Measurements from ENCODE around the gene ERFE.

Gene ERFE

DNA sequence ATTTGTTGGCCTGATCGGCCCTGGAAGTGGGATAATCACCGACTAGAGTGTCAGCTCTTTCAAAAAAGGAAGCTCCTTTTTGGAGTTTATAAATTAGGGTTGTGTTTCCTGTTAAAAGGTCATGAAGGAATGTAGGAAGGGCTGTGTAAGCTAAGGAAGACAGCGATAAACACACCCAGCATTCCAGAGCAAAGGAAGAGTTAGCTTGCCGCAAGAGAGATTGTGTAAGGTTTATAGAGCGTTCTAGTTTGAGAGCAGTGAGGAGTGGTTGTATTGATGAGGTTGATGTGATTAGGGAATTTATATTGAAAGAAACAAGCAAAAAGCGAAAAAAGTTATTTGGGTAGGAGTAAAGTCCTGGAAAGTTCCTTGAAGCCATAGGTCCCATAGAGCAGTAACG, 48.2 kb downstream of the ERFE start:
- peaks cover 11% of the 10 kb centered on the region for H3K79me2 ChIP-seq (ENCODE audit: insufficient read depth, low read length)
- peaks cover 5% of the 10 kb centered on the region; the same call in 1 of the 2 replicates for H4K20me1 ChIP-seq (ENCODE audit: low read depth, low read length)
- H3K9me3 ChIP-seq (ENCODE audit: insufficient read depth, low read length): no peaks in the 10 kb centered on the region
- no peak overlapping the region for H3K4me2 ChIP-seq (ENCODE audit: low read depth, low read length, poor library complexity, severe bottlenecking)
- H3K36me3 ChIP-seq (ENCODE audit: low read length): no peaks in the 10 kb centered on the region
- H3K9ac ChIP-seq (ENCODE audit: low read length): no peak overlapping the region
- H3F3A ChIP-seq (ENCODE audit: insufficient read depth): no peaks in the 10 kb centered on the region
- no peak overlapping the region for H2AFZ ChIP-seq (ENCODE audit: low read depth, low read length, severe bottlenecking)
- H3K4me3 ChIP-seq (ENCODE audit: insufficient read depth, low read length, poor library complexity, severe bottlenecking): no peak overlapping the region
- no peak overlapping the region for H3K27ac ChIP-seq (ENCODE audit: low read depth, low read length)
- TF ChIP-seq EZH2phosphoT487 (conservative IDR thresholded peaks at IDR 0.05; ENCODE audit: low read length) (no peak), CTCF (IDR thresholded peaks at IDR 0.05; ENCODE audit: insufficient read depth, low read length, poor library complexity, severe bottlenecking) (no peak)
- H3K9me2 ChIP-seq (replicated peaks; ENCODE audit: insufficient read depth, low read length): no peaks in the 10 kb centered on the region
- H3K27me3 ChIP-seq (ENCODE audit: low read length): no peaks in the 10 kb centered on the region

- Histone ChIP-seq H2AFZ (ENCODE audit: low read depth, low read length, severe bottlenecking) (no peak overlapping the region), H3K4me3 (ENCODE audit: insufficient read depth, low read length, poor library complexity, severe bottlenecking) (no peak overlapping the region), H3K36me3 (ENCODE audit: low read length) (no peaks in the 10 kb centered on the region), H3K27ac (ENCODE audit: low read depth, low read length) (no peak overlapping the region), H3K9me3 (ENCODE audit: insufficient read depth, low read length) (no peaks in the 10 kb centered on the region), H3F3A (ENCODE audit: insufficient read depth) (no peaks in the 10 kb centered on the region), H3K4me2 (ENCODE audit: low read depth, low read length, poor library complexity, severe bottlenecking) (no peak overlapping the region), H3K79me2 (ENCODE audit: insufficient read depth, low read length) (no peaks in the 10 kb centered on the region), H3K27me3 (ENCODE audit: low read length) (no peaks in the 10 kb centered on the region), H3K9ac (ENCODE audit: low read length) (no peak overlapping the region), H4K20me1 (ENCODE audit: low read depth, low read length) (no peaks in the 10 kb centered on the region), H3K9me2 (replicated peaks; ENCODE audit: insufficient read depth, low read length) (no peaks in the 10 kb centered on the region)
- no peak for TF ChIP-seq EZH2phosphoT487 (conservative IDR thresholded peaks at IDR 0.05; ENCODE audit: low read length)
- no peak for TF ChIP-seq CTCF (IDR thresholded peaks at IDR 0.05; ENCODE audit: insufficient read depth, low read length, poor library complexity, severe bottlenecking)
Observed at GRCh38 chr2:238216651-238217184, 57.9 kb downstream of the ERFE start.
